HG02981 (cell line): ENCODE measurements around the gene ZNF256.

Experiments
- ATAC-seq: cut with Tn5 transposase; IDR thresholded peaks from one replicate; pipeline ENCODE4 v1.9.1; 2021; ENCODE audit warnings: mild to moderate bottlenecking, moderate library complexity; ENCODE audit not compliant: unreplicated experiment

The ZNF256 gene

GRCh38 chr19:57900311-57900710, 47.2 kb downstream of the ZNF256 start:
- ATAC-seq = no peak
